ENCODE measurements around the gene AGAP1.

GRCh38 chr2:235833971-235834620, 340.3 kb downstream of the AGAP1 start:
- TF ChIP-seq POLR2A (IDR thresholded peaks at IDR 0.05) (no peak), CTCF (IDR thresholded peaks at IDR 0.05) (no peak), EP300 (IDR thresholded peaks at IDR 0.05) (no peak)
